Sigmoid colon (tissue), 4 donors: ENCODE measurements around the gene GRIA1.

Experiments
- EP300 ChIP-seq, 4 donors: sonication (generic); formaldehyde crosslinking; IDR thresholded peaks; one replicate each; pipeline ENCODE4 v1.6.1; 2017; ENCODE audit warnings: antibody characterized with exemption in 4 of 4
- POLR2A ChIP-seq, 2 donors: fragments of 450-650 bp; IDR thresholded peaks; one replicate each; pipeline ENCODE4 v1.6.1; 2016; ENCODE audit warnings: antibody characterized with exemption in 2 of 2, mild to moderate bottlenecking in 2 of 2, moderate library complexity in 2 of 2
- POLR2AphosphoS5 ChIP-seq, 4 donors: sonication (generic); formaldehyde crosslinking; IDR thresholded peaks; one replicate each; pipeline ENCODE4 v1.6.1; 2017; ENCODE audit warnings: antibody characterized with exemption in 4 of 4
- TF ChIP-seq, protein P1 (sequence below), 4 experiments: fragments of 450-650 bp in 3 of 4; fragments of 200-600 bp in 1 of 4; IDR thresholded peaks; one replicate each; pipeline ENCODE4 v1.5.1; 2016 to 2019; ENCODE audit warnings: antibody characterized with exemption in 4 of 4, mild to moderate bottlenecking in 3 of 4, moderate library complexity in 2 of 4

DNA sequence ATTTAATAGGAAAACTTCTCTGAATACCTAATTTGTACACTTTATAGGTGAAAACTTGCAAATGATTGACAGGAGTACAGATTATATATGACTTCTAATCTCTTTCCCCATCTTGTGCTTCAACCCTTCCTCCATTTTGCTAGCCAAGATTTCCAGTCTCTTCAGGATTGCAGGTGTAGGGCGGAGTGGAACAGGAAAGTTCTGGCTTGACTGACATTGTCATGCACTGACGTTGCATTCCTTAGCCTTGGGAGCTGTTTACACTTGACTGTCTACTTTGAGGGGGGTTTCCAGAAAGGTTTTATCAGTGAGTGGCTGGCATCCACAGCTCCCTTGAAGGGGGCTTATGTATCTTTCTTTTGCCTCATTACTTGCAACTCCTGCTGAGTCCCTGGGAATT is 34.1 kb upstream of the GRIA1 start:
- TF ChIP-seq, protein P1, sequence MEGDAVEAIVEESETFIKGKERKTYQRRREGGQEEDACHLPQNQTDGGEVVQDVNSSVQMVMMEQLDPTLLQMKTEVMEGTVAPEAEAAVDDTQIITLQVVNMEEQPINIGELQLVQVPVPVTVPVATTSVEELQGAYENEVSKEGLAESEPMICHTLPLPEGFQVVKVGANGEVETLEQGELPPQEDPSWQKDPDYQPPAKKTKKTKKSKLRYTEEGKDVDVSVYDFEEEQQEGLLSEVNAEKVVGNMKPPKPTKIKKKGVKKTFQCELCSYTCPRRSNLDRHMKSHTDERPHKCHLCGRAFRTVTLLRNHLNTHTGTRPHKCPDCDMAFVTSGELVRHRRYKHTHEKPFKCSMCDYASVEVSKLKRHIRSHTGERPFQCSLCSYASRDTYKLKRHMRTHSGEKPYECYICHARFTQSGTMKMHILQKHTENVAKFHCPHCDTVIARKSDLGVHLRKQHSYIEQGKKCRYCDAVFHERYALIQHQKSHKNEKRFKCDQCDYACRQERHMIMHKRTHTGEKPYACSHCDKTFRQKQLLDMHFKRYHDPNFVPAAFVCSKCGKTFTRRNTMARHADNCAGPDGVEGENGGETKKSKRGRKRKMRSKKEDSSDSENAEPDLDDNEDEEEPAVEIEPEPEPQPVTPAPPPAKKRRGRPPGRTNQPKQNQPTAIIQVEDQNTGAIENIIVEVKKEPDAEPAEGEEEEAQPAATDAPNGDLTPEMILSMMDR (IDR thresholded peaks at IDR 0.05) = no peak
- TF ChIP-seq POLR2A (IDR thresholded peaks at IDR 0.05) (no peak), POLR2AphosphoS5 (IDR thresholded peaks at IDR 0.05) (no peak), EP300 (IDR thresholded peaks at IDR 0.05) (no peak)
